Activated naive CD8-positive, alpha-beta T cell treated with anti-CD3 and anti-CD28 coated beads, Interleukin-2, amount 10 ng/mL, durations not matched to agents 7 days and 5 days (primary cell): Measurements from ENCODE around the gene PTTG1IP. TPM values are rescaled to one million over a fixed set of nuclear protein-coding genes. Genes with fewer than 3 reads are reported as not detected.

ENCODE experiments used
- ATAC-seq: fragments of 150-1000 bp; cut with Tn5 transposase; one replicate; pipeline ENCODE4 v1.10.0; 2021; ENCODE audit warnings: low read depth, moderate library complexity
- POLR2A ChIA-PET: fragments of 350-600 bp; sonication (Branson Sonifier 250); formaldehyde crosslinking; loops from one replicate; lab custom pipeline; 2021; ENCODE audit warnings: antibody characterized with exemption; lab: Charles Lee
- DNase-seq: peaks from one replicate; pipeline ENCODE4 v3.0.0; 2021
- H3K27ac Mint-ChIP-seq: one replicate; pipeline ENCODE4 v1.8.0; 2022; ENCODE audit warnings: mild to moderate bottlenecking, mixed read lengths
- H3K27me3 Mint-ChIP-seq: one replicate; pipeline ENCODE4 v1.8.0; 2022; ENCODE audit warnings: mild to moderate bottlenecking, moderate library complexity, mixed read lengths
- H3K36me3 Mint-ChIP-seq: one replicate; pipeline ENCODE4 v1.8.0; 2021; ENCODE audit warnings: mild to moderate bottlenecking, mixed read lengths
- H3K4me1 Mint-ChIP-seq: one replicate; pipeline ENCODE4 v1.8.0; 2021; ENCODE audit warnings: mixed read lengths
- H3K4me3 Mint-ChIP-seq: one replicate; pipeline ENCODE4 v1.8.0; 2022; ENCODE audit warnings: mild to moderate bottlenecking, moderate library complexity, mixed read lengths
- H3K9me3 Mint-ChIP-seq: one replicate; pipeline ENCODE4 v1.8.0; 2021; ENCODE audit warnings: mixed read lengths
- total RNA-seq, 2 experiments: library from RNA; stranded (reverse); gene quantifications; one replicate each; pipeline ENCODE4 v1.2.3, GENCODE V29; 2021

Gene PTTG1IP
- total RNA-seq, 2 experiments from 2014 or later, result 66.1 to 73.2 TPM

DNA sequence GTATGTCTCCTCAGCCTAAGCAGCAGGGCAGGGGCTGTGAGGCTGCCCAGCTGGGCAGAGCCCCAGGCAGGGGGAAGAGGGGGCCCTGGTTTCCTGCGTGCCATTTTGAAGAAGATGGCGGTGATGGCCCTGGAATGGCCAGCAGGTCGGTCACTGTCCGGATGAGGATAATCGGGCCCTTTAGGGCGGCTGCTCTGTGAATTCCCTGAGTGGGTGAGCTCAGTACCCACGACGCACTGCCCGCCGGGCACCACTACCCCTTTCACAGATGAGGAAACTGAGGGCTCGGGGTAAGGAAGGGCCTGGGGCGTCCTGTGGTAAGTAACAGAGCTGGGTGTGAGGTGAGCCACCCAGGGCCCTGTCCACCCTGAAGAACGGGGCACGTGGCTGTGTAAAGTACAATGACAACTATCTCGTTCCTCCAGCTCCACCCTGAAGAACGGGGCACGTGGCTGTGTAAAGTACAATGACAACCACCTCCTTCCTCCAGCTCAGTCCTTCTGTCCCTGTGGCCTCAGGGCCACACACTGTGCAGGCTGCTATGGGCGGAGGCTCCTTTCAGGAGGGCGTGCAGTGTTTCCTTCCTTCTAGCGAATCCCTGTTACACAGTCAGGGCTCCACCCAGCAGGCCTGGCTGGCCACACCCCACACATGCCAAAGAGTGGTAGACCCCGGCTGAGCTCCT lies 24.0 kb upstream of the PTTG1IP start:
- Mint-ChIP-seq H3K9me3 (no peaks in the 10 kb centered on the region), H3K36me3 (peaks cover 26% of the 10 kb centered on the region), H3K4me3 (no peak overlapping the region), H3K4me1 (peaks cover 6% of the 10 kb centered on the region), H3K27ac (no peak overlapping the region), H3K27me3 (no peaks in the 10 kb centered on the region)
- POLR2A ChIA-PET, result interaction anchor here (0.7 to 4.8 kb wide), 2 partner anchors 24 to 35 kb away, joined by 4 to 27 read pairs; partner anchors contain the start of gene PTTG1IP
- ATAC-seq (peak; percentile 16), DNase-seq (no peak)

DNA sequence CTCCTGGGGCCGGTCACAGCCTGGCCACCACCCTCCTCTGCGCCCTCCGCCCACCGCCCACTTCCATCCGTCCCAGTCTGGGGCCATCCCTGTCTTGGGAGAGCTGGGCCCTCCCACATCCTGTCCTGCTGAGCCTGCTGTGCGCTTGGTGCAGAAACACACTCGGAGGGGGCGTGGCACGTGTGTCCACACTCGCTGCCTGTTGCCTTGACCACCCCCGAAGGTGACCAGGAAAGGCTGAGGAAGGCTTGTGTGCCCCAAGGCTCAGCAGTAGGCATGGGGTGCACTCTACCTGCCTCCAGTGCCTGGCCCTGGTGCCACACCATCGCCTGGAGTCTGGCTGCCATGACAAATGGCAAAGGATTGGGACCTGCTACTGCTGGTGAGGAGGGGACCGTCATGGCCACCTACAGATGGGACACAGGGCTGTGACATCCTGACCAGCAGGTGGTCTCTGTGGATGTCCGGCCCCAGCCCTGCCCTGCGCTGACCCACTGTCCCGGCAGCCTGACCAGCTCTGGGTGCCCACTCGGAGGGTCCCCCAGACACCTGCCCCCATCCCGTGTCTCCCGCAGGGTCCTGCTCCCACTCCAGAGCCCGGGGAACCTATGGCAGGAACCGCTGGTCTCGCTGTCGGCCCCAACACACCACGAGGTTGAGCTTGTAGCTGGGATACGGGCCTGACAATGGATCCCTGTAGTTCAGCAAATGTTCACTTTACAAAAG lies 23.2 kb upstream of the PTTG1IP start:
- Mint-ChIP-seq H3K36me3 (peaks cover 20% of the 10 kb centered on the region), H3K4me3 (no peak overlapping the region), H3K4me1 (peaks cover 8% of the 10 kb centered on the region), H3K9me3 (no peaks in the 10 kb centered on the region), H3K27me3 (no peaks in the 10 kb centered on the region), H3K27ac (no peak overlapping the region)
- ATAC-seq (no peak), DNase-seq (no peak)
- POLR2A ChIA-PET, result interaction anchor here (4.8 kb wide), 1 partner anchor 36 kb away, joined by 27 read pairs; no protein-coding TSS in a partner anchor

DNA sequence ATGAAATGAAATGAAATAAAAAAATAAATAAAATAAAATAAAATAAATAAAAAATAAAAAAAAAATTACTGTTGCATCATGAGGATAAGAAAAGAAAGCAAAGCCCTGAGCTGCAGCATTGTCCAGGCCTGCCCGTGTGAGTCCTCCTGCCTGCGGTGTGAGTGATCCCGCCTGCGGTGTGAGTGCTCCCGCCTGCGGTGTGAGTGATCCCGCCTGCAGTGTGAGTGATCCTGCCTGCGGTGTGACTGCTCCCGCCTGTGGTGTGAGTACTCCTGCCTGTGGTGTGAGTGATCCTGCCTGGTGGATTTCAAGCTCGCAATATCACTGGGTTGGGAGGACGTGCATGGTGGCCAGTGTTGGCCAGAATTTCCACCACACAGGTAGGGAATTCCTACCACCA lies 22.4 kb upstream of the PTTG1IP start:
- peaks cover 7% of the 10 kb centered on the region for H3K4me1 Mint-ChIP-seq
- no peaks in the 10 kb centered on the region for H3K9me3 Mint-ChIP-seq
- no peak for ATAC-seq
- peaks cover 17% of the 10 kb centered on the region for H3K36me3 Mint-ChIP-seq
- H3K4me3 Mint-ChIP-seq, result no peak overlapping the region
- no peaks in the 10 kb centered on the region for H3K27me3 Mint-ChIP-seq
- no peak for DNase-seq
- H3K27ac Mint-ChIP-seq, result no peak overlapping the region
- POLR2A ChIA-PET, result interaction anchor here (4.8 kb wide), 1 partner anchor 37 kb away, joined by 27 read pairs; no protein-coding TSS in a partner anchor

DNA sequence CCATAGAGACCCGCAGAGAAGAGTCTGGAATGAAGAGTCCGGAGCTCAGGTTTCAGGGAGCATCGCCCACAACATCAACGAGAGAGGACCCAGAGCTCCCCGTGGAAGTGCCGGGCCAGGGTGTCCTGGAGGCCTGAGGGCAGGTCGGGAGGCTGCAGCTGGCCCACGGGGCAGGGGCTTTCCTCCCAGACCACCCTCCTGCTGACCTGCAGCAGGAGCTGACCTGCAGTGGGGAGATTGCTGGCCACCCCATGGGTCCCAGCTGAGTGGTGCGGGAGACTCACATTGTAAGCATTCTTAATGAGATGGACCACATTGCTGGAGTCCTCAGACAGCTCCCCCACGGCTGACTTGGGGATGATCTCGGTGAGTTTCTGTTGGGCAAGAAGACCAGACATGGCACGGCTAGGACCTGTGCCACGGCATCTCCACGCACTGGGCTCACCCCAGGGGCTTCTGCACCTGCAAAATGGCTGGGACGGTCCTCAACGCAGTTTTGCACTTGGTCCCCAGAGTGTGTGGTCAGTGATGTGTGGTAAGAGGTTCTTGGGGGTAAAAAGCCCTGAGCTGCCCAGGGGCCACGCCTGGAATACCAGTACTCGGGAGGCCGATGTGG lies 21.3 kb upstream of the PTTG1IP start:
- H3K36me3 Mint-ChIP-seq, result peaks cover 17% of the 10 kb centered on the region
- POLR2A ChIA-PET, result interaction anchor here (0.8 to 4.8 kb wide), 3 partner anchors 19 to 38 kb away, joined by 5 to 27 read pairs (median 12); no protein-coding TSS in a partner anchor
- DNase-seq (no peak), ATAC-seq (no peak)
- no peaks in the 10 kb centered on the region for H3K27me3 Mint-ChIP-seq
- H3K27ac Mint-ChIP-seq, result no peak overlapping the region
- H3K4me1 Mint-ChIP-seq, result peaks cover 7% of the 10 kb centered on the region
- H3K9me3 Mint-ChIP-seq, result no peaks in the 10 kb centered on the region
- no peak overlapping the region for H3K4me3 Mint-ChIP-seq

DNA sequence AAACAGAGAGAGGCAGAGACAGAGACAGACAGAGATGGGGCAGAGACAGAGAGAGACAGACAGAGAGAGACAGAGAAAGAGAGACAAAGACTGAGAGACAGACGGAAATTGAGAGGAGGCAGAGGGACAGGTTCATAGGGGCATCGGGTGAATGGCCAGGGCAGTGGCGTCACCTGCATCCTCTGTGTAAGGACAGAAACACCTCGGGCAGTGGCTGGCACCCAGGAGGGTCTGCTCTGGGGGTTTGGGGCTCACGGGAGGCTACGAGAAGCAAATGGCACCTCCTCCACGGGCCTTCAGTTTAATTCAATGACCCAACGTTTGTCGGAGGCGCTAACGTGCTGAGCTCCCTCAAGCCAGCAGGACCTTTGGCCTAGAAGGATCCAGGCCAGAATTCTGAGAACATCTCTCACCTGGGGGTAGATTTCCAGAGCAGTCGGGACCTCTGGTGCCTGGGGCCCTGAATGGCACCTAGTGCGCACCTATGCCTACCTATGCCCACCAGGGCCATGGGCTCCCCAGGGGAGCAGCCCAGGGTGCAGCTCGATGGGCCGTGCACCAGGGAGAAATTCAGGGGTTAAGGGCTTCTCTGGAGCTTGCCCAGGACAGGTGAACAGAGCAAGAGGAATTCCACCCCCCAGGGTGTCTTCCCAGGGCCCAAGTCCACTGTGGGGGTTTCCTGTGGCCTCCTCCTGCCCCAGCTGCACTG lies 20.6 kb upstream of the PTTG1IP start:
- Mint-ChIP-seq H3K4me1 (peaks cover 7% of the 10 kb centered on the region), H3K36me3 (peaks cover 15% of the 10 kb centered on the region), H3K27me3 (no peaks in the 10 kb centered on the region), H3K4me3 (no peak overlapping the region), H3K9me3 (no peaks in the 10 kb centered on the region), H3K27ac (peak overlapping the region; percentile 53)
- ATAC-seq (no peak), DNase-seq (no peak)
- POLR2A ChIA-PET, result interaction anchor here (0.8 to 4.8 kb wide), 4 partner anchors 20 to 39 kb away, joined by 4 to 27 read pairs (median 8); no protein-coding TSS in a partner anchor

DNA sequence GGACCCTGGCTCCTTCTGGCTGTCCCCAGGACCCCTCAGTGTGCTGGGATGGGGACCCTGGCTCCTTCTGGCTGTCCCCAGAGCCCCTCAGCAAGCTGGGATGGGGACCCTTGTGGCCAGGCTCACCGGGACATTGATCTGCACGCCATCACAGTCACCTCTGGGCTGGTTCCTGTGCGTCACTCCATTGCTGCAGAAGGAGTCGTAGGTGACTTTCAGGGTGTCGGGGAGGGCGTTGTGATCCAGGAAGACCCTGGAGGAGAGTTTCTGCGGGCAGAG lies 19.7 kb upstream of the PTTG1IP start:
- Mint-ChIP-seq H3K4me3 (no peak overlapping the region), H3K27me3 (no peaks in the 10 kb centered on the region), H3K36me3 (peaks cover 11% of the 10 kb centered on the region), H3K4me1 (peaks cover 7% of the 10 kb centered on the region), H3K9me3 (no peaks in the 10 kb centered on the region), H3K27ac (no peak overlapping the region)
- ATAC-seq (no peak), DNase-seq (no peak)
- POLR2A ChIA-PET, result interaction anchor here (1.1 to 4.8 kb wide), 3 partner anchors 21 to 40 kb away, joined by 4 to 27 read pairs (median 12); no protein-coding TSS in a partner anchor

DNA sequence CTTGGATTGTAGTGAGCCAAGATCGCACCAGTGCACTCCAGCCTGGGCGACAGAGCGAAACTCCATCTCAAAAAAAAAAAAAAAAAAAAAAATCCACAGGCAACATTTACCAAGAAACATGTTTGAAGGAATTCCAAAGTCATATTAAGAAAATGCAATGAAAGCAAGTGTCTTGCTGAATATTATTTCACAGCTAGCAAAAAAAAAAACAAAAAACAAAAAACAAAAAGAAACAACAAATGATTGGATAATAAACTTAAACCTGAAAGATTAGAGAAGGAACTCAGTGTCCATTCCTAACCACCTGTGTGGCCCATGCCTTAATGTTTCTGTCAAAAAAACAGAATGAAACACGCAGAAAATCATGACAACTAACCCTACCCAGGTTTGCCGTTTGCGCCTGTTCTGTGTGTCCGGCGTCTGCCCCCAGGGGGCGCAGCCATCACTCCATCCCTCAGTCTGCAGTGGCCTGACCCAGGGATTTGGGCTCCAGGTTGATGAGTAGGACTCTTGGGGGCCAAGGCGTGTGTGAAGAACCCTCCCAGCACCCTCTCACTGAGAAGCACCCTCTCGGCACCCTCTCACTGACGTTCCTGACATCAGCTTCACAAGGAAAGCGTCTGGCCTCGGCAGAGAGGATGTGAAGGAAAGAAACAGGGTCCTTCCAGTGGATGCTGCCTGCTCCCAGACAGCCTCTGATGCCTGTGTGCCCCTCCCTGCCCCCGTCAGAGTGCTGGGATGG lies 19.2 kb upstream of the PTTG1IP start:
- Mint-ChIP-seq H3K9me3 (no peaks in the 10 kb centered on the region), H3K4me3 (no peak overlapping the region), H3K27me3 (no peaks in the 10 kb centered on the region), H3K27ac (peak overlapping the region; percentile 67), H3K4me1 (peaks cover 7% of the 10 kb centered on the region), H3K36me3 (peaks cover 11% of the 10 kb centered on the region)
- ATAC-seq (peak; percentile 79), DNase-seq (peak; percentile 85)
- POLR2A ChIA-PET, result interaction anchor here (0.6 to 3.3 kb wide), 6 partner anchors 14 to 39 kb away, joined by 3 to 12 read pairs (median 6); no protein-coding TSS in a partner anchor

DNA sequence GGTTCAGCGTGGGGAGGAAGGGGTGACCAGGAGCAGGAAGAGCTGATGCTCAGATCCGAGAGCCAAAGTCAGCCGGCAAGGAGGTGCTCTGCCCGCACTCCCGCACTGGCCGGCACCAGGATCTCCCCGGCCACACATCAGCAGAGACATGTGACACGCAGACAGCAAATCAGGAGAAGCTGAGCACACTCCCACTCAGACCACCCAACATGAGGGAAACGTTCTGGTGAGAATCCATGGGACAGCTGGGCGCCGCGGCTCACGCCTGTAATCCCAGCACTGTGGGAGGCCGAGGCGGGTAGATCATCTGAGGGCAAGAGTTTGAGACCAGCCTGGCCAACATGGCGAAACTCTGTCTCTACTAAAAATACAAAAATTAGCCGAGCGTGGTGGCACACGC lies 18.6 kb upstream of the PTTG1IP start:
- ATAC-seq (no peak), DNase-seq (no peak)
- Mint-ChIP-seq H3K36me3 (peaks cover 11% of the 10 kb centered on the region), H3K4me1 (peaks cover 7% of the 10 kb centered on the region), H3K27ac (no peak overlapping the region), H3K4me3 (no peak overlapping the region), H3K9me3 (no peaks in the 10 kb centered on the region), H3K27me3 (no peaks in the 10 kb centered on the region)
- POLR2A ChIA-PET, result interaction anchor here (0.6 to 3.3 kb wide), 5 partner anchors 15 to 40 kb away, joined by 3 to 12 read pairs (median 6); no protein-coding TSS in a partner anchor

DNA sequence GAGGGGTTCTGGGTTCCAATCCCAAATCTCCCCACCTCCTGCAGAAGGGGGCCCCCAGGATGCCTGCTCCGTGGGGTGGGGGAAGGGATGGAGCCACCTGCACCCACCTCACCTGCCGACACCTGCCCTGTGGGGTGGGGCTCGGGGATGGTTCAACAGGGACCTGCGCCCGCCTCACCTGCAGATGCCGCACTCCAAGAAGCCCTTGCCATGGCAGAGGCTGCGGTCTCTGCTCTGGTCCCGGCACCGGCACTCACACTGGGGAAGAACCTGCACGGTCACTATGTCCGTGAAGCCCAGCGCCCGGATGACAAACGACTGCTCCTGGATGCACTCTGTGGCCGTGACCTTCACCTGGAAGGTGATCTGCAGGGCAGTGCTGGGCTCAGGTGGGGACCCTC lies 18.1 kb upstream of the PTTG1IP start:
- DNase-seq (no peak), ATAC-seq (no peak)
- no peaks in the 10 kb centered on the region for H3K27me3 Mint-ChIP-seq
- H3K9me3 Mint-ChIP-seq, result no peaks in the 10 kb centered on the region
- H3K4me3 Mint-ChIP-seq, result no peak overlapping the region
- peaks cover 7% of the 10 kb centered on the region for H3K4me1 Mint-ChIP-seq
- POLR2A ChIA-PET, result interaction anchor here (0.6 to 3.3 kb wide), 3 partner anchors 23 to 36 kb away, joined by 3 to 12 read pairs (median 6); no protein-coding TSS in a partner anchor
- no peak overlapping the region for H3K27ac Mint-ChIP-seq
- peaks cover 11% of the 10 kb centered on the region for H3K36me3 Mint-ChIP-seq

DNA sequence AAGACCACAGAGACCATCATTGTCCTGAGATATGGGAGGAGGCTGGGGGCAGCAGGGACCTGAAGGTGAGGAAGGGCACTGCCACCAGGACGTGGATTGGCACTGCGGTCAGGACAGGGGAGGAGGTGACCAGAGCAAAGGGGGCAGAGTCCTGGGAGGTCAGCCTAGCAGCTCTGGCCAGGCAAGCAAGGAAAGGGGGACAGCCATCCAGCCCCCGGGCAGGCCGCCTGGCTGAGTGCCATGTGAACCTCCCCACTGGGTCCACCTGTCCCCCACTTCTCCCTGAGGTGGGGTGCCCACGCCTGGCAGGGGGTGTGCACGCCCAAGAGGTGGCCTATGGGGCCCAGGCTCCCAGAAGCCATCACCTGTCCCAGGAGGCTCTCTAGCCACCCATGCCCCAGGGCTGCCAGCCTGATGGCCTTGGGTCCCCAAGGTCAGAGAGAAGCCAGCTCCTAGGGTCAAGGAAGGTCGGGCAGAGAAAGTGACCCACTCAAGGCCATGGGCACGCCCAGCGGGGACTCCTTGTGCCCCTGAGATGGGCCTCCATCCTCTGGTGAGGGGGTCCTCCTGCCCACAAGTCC lies 17.6 kb upstream of the PTTG1IP start:
- ATAC-seq, result no peak
- POLR2A ChIA-PET, result interaction anchor here (0.9 kb wide), 1 partner anchor 10 kb away, joined by 3 read pairs; no protein-coding TSS in a partner anchor
- no peak overlapping the region for H3K27ac Mint-ChIP-seq
- peaks cover 8% of the 10 kb centered on the region for H3K4me1 Mint-ChIP-seq
- no peak for DNase-seq
- H3K9me3 Mint-ChIP-seq, result no peaks in the 10 kb centered on the region
- H3K4me3 Mint-ChIP-seq, result no peak overlapping the region
- H3K27me3 Mint-ChIP-seq, result no peaks in the 10 kb centered on the region
- H3K36me3 Mint-ChIP-seq, result peaks cover 10% of the 10 kb centered on the region

DNA sequence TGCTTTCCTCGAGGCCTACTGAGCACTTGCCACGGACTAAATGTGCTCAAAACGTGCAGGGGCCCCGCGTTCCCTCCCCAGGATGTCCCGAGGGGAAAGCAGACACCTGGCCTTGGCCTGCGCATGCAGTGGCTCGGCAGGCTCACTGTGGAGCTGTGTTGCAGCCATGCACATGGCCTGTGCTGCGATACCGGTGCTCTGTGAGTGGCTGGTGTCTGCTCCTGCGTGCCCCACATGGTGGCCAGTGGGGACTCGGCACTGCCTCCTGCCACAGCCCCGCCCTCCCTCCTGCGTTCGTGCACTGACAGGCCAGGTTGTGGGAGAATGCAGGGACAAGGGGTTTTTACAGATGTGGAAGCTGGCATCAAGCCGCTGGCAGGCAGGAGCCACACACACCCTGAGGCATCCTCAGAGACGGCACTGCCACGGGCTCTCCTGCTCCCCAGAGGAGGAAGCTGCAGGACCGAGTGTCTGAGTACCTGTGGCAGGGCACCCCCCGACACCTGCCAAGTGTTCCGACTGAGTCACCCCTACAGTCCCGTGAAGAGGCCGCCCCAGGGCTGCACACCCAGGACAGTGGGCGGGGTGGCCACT lies 16.9 kb upstream of the PTTG1IP start:
- Mint-ChIP-seq H3K4me1 (peaks cover 10% of the 10 kb centered on the region), H3K27me3 (no peaks in the 10 kb centered on the region), H3K4me3 (no peak overlapping the region), H3K36me3 (peaks cover 9% of the 10 kb centered on the region), H3K9me3 (no peaks in the 10 kb centered on the region), H3K27ac (no peak overlapping the region)
- DNase-seq (no peak), ATAC-seq (no peak)
- POLR2A ChIA-PET, result interaction anchor here (0.9 kb wide), 1 partner anchor 9 kb away, joined by 3 read pairs; no protein-coding TSS in a partner anchor
